Activated CD4-positive, CD25-positive, alpha-beta regulatory T cell treated with anti-CD3 and anti-CD28 coated beads, Interleukin-2, amount 50 U/mL, for 16 hours (primary cell): ENCODE measurements around the gene PNMA8C.

Experiments used
- DNase-seq: peaks from one replicate; pipeline ENCODE4 v3.0.0-alpha.2; 2020; ENCODE audit warnings: low read depth, low spot score

Gene PNMA8C

GRCh38 chr19:46428239-46429135 is at the start of gene PNMA8C:
PNMA8C (minus strand) TSS chr19:46428936; CDS start chr19:46428359, 577 bp downstream.
- no peak for DNase-seq

- no peak for DNase-seq
These were observed 47.2 kb upstream of the PNMA8C start for GRCh38 chr19:46475986-46476385.

- no peak for DNase-seq
These were observed 45.5 kb upstream of the PNMA8C start for GRCh38 chr19:46474211-46474610.

- DNase-seq: no peak
These were observed 43.9 kb upstream of the PNMA8C start for GRCh38 chr19:46472592-46472991.

- DNase-seq: no peak
These were observed 43.2 kb upstream of the PNMA8C start for GRCh38 chr19:46471811-46472543.

- DNase-seq: no peak
These were observed 42.5 kb upstream of the PNMA8C start, which contains the start of gene PNMA8A for GRCh38 chr19:46471116-46471733. PNMA8A (minus strand) TSS chr19:46471563; CDS start chr19:46471035, 528 bp downstream.

GRCh38 chr19:46470376-46470775 is 41.6 kb upstream of the PNMA8C start:
- DNase-seq: no peak

- no peak for DNase-seq
These were observed 40.9 kb upstream of the PNMA8C start for GRCh38 chr19:46469541-46470185.

GRCh38 chr19:46466536-46467196 is 37.9 kb upstream of the PNMA8C start:
- DNase-seq: no peak

- DNase-seq: no peak
These were observed 34.8 kb upstream of the PNMA8C start for GRCh38 chr19:46463516-46463915.

GRCh38 chr19:46461537-46461936 is 32.8 kb upstream of the PNMA8C start:
- no peak for DNase-seq

GRCh38 chr19:46460981-46461380 is 32.2 kb upstream of the PNMA8C start:
- DNase-seq: no peak

- DNase-seq: no peak
These were observed 31.3 kb upstream of the PNMA8C start for GRCh38 chr19:46460055-46460454.

- no peak for DNase-seq
These were observed 28.2 kb upstream of the PNMA8C start for GRCh38 chr19:46456930-46457329.

GRCh38 chr19:46454244-46454643 is 25.5 kb upstream of the PNMA8C start:
- no peak for DNase-seq

- no peak for DNase-seq
These were observed 24.9 kb upstream of the PNMA8C start for GRCh38 chr19:46453661-46454060.

- DNase-seq: no peak
These were observed 23.4 kb upstream of the PNMA8C start for GRCh38 chr19:46452186-46452585.

- DNase-seq: no peak
These were observed 22.6 kb upstream of the PNMA8C start for GRCh38 chr19:46451352-46451751.

- no peak for DNase-seq
These were observed 22.0 kb upstream of the PNMA8C start for GRCh38 chr19:46450737-46451136.

- no peak for DNase-seq
These were observed 20.5 kb upstream of the PNMA8C start for GRCh38 chr19:46449228-46449627.

GRCh38 chr19:46448601-46449000 is 19.9 kb upstream of the PNMA8C start:
- no peak for DNase-seq
